ENCODE results near the gene SUMO3. TPM values are rescaled to one million over a fixed set of nuclear protein-coding genes. Genes with fewer than 3 reads are reported as not detected.

SUMO3 gene
- total RNA-seq, 3 donors from 2014 or later: 64.2 to 64.8 (median 64.4) TPM

- no peaks in the 10 kb centered on the region for H3K36me3 ChIP-seq
These were observed 20.4 kb upstream of the SUMO3 start for GRCh38 chr21:44838039-44838895.

GRCh38 chr21:44837537-44837936 lies 19.7 kb upstream of the SUMO3 start:
- no peak overlapping the region for H3K27ac ChIP-seq
- H3K9me3 ChIP-seq: no peaks in the 10 kb centered on the region
- no peaks in the 10 kb centered on the region for H3K36me3 ChIP-seq
- no peak overlapping the region for H3K4me3 ChIP-seq
- TF ChIP-seq POLR2A (IDR thresholded peaks at IDR 0.05) (no peak), CTCF (IDR thresholded peaks at IDR 0.05) (no peak), POLR2AphosphoS5 (IDR thresholded peaks at IDR 0.05) (no peak)
- DNase-seq (ENCODE audit: low spot score in 2 of 2): peak in 1 of 2 donors; percentile 47
- H3K4me1 ChIP-seq: no peaks in the 10 kb centered on the region
- H3K27me3 ChIP-seq: no peaks in the 10 kb centered on the region
- intact Hi-C loops (cut with DNase I; ENCODE audit: low total_unique reads): no loop called here

More at GRCh38 chr21:44838039-44838895, 20.4 kb upstream of the SUMO3 start:
- no peaks in the 10 kb centered on the region for H3K9me3 ChIP-seq
- intact Hi-C loops (cut with DNase I; ENCODE audit: low total_unique reads): no loop called here
- no peak for TF ChIP-seq CTCF (IDR thresholded peaks at IDR 0.05)
- TF ChIP-seq POLR2A (IDR thresholded peaks at IDR 0.05): no peak
- no peak for TF ChIP-seq POLR2AphosphoS5 (IDR thresholded peaks at IDR 0.05)
- no peaks in the 10 kb centered on the region for H3K27me3 ChIP-seq
- H3K4me3 ChIP-seq: no peak overlapping the region
- DNase-seq (ENCODE audit: low spot score in 2 of 2): peak in 1 of 2 donors; percentile 43
- no peaks in the 10 kb centered on the region for H3K4me1 ChIP-seq
- no peak overlapping the region for H3K27ac ChIP-seq

GRCh38 chr21:44836666-44837471 lies 19.0 kb upstream of the SUMO3 start:
- Histone ChIP-seq H3K4me3 (no peak overlapping the region), H3K36me3 (no peaks in the 10 kb centered on the region), H3K9me3 (no peaks in the 10 kb centered on the region), H3K27ac (no peak overlapping the region), H3K27me3 (no peaks in the 10 kb centered on the region), H3K4me1 (no peaks in the 10 kb centered on the region)
- intact Hi-C loops (cut with DNase I; ENCODE audit: low total_unique reads): no loop called here
- TF ChIP-seq POLR2A (IDR thresholded peaks at IDR 0.05) (no peak), POLR2AphosphoS5 (IDR thresholded peaks at IDR 0.05) (no peak), CTCF (IDR thresholded peaks at IDR 0.05) (no peak)
- peak in 1 of 2 donors; percentile 52 for DNase-seq (ENCODE audit: low spot score in 2 of 2)

- H3K4me1 ChIP-seq: no peaks in the 10 kb centered on the region
These were observed 18.4 kb upstream of the SUMO3 start for GRCh38 chr21:44836349-44836665.

More at GRCh38 chr21:44836349-44836665, 18.4 kb upstream of the SUMO3 start:
- H3K36me3 ChIP-seq: no peaks in the 10 kb centered on the region
- intact Hi-C loops (cut with DNase I; ENCODE audit: low total_unique reads): no loop called here
- H3K4me3 ChIP-seq: no peak overlapping the region
- H3K9me3 ChIP-seq: no peaks in the 10 kb centered on the region
- no peak overlapping the region for H3K27ac ChIP-seq
- H3K27me3 ChIP-seq: no peaks in the 10 kb centered on the region
- DNase-seq (ENCODE audit: low spot score in 2 of 2): no peak
- TF ChIP-seq CTCF (IDR thresholded peaks at IDR 0.05) (no peak), POLR2AphosphoS5 (IDR thresholded peaks at IDR 0.05) (no peak), POLR2A (IDR thresholded peaks at IDR 0.05) (no peak)
